Measurements from ENCODE around the gene GATA5.

DNA sequence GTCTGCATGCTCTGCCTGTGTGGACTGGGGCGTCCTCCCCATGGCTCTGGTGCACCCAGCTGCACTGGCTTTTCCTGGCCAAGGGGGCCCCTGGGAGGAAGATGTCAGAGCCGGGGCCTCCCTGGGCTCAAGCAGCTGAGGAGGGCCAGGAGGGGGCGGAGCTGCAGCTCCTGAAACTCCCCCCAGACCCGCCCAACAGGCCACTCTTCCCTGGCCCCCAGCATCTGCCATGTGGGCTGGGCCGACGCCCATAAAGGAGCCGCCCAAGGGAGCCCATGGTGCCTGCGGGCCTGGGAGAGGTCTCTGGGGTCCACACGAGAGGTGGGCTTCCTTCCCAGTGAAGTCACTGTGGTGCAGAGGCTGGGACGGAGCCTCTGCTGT is 52.5 kb downstream of the GATA5 start:
- TF ChIP-seq, protein P1, sequence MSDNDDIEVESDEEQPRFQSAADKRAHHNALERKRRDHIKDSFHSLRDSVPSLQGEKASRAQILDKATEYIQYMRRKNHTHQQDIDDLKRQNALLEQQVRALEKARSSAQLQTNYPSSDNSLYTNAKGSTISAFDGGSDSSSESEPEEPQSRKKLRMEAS (IDR thresholded peaks at IDR 0.05), result no peak
- TF ChIP-seq, protein P2, sequence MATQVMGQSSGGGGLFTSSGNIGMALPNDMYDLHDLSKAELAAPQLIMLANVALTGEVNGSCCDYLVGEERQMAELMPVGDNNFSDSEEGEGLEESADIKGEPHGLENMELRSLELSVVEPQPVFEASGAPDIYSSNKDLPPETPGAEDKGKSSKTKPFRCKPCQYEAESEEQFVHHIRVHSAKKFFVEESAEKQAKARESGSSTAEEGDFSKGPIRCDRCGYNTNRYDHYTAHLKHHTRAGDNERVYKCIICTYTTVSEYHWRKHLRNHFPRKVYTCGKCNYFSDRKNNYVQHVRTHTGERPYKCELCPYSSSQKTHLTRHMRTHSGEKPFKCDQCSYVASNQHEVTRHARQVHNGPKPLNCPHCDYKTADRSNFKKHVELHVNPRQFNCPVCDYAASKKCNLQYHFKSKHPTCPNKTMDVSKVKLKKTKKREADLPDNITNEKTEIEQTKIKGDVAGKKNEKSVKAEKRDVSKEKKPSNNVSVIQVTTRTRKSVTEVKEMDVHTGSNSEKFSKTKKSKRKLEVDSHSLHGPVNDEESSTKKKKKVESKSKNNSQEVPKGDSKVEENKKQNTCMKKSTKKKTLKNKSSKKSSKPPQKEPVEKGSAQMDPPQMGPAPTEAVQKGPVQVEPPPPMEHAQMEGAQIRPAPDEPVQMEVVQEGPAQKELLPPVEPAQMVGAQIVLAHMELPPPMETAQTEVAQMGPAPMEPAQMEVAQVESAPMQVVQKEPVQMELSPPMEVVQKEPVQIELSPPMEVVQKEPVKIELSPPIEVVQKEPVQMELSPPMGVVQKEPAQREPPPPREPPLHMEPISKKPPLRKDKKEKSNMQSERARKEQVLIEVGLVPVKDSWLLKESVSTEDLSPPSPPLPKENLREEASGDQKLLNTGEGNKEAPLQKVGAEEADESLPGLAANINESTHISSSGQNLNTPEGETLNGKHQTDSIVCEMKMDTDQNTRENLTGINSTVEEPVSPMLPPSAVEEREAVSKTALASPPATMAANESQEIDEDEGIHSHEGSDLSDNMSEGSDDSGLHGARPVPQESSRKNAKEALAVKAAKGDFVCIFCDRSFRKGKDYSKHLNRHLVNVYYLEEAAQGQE (IDR thresholded peaks at IDR 0.05; ENCODE audit: low read depth), result no peak
- TF ChIP-seq NFIC (IDR thresholded peaks at IDR 0.05), result no peak
